GM21619 (cell line): ENCODE results near the gene C2CD4D.

Source experiments
- ATAC-seq: cut with Tn5 transposase; IDR thresholded peaks from one replicate; pipeline ENCODE4 v1.9.1; 2021; ENCODE audit not compliant: unreplicated experiment

C2CD4D gene

DNA sequence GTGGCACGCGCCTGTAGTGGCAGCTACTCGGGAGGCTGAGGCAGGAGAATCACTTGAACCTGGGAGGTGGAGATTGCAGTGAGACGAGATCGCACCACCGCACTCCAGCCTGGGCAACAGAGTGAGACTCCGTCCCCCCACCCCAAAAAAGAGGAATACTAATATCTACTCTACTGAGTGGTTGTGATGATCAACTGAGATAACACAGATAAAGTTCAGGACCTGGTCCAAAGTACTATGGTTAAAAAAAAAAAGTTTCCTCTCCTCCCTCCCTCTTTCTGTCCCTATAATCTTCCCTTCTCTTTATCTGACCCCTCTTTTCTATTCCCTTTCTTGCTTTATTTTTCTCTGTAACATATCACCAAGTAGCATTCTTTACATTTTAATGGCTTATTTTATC, 4.0 kb downstream of the C2CD4D start:
- ATAC-seq, result no peak

DNA sequence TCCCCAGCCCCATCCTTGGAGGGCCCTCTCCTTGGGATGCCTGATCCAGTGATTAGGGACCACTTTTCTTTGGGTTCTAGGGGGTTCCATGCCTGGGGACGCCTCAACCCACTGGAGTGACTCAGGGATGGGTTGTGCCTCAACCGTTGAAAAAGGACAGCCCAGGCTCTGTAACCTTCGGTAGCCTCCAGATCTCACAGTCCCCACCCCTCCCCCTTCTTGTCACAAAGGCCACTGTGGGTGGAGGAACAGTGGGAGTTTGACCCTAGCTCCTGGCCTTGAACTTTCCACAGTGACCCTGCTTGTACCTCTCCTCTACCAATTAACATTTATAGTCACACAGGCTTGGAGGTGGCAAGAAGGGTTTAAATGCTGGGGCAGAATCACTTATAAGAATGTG, 5.4 kb downstream of the C2CD4D start:
- ATAC-seq, result no peak

DNA sequence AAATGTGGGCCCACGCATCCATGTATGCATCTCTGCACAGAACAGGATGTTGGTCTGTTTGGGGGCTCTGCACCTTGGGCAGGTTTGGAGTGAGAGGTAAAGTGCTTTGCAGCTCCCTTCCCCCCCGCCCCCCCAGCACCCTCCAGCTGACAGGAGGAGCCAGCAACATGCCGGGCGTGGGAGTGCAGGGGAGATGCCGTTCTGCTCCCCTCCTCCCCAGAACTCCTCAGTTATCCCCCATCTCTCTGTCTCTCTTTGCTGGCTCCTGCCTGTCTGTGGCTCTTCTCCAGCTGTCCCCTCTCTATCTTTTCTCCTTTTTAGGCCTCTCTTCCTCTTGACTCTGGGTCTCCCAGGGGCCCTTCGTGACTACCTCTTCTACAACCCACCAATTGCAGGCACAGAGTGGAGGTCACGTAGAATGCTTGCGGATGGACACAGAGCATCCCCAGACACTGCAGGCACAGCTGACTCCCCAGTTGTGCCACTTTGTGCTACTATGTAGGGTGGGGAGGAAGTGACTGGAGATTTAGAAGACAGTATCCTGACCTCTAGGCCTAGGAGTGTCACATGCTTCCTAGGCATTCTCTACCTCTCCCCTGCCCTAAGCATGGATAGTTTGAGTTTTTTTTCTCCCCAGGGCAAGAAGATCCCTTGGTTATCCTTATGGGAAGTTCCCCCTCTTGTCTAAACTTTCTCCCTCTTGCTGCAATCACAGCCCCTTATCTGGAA, 6.3 kb downstream of the C2CD4D start:
- ATAC-seq, result no peak

DNA sequence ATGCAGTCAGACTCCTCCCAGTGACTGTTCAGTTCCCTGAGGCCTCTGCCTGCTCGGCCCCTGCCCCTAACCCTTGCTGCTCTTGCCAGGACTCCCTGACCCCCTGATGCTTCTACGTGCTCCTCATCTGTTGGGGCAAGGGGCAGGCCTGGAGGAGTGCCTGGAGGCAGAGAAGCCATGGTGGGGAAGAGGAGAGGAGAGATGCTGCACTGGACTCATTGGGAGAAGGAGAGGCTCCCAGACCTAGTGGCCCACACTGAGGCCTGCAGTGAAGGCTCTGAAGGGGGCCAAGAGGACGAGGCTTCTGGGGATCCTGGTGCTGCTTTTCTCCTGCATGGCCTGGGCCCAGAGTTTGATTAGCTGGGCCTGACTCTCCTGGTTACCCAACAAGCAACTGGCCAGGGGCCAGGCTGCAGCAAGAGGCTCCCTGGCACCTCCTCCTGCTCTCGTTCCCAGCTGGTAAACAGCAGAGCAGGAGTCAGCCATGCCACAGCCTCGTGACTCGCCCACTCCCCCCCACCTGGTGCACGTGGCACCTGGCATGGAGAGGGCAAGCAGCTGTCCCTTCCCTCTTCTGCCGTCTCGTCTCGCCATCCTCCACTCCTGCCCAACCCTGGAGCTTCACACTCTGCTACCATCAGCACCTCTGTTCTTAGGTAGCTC, 7.2 kb downstream of the C2CD4D start:
- ATAC-seq, result no peak

DNA sequence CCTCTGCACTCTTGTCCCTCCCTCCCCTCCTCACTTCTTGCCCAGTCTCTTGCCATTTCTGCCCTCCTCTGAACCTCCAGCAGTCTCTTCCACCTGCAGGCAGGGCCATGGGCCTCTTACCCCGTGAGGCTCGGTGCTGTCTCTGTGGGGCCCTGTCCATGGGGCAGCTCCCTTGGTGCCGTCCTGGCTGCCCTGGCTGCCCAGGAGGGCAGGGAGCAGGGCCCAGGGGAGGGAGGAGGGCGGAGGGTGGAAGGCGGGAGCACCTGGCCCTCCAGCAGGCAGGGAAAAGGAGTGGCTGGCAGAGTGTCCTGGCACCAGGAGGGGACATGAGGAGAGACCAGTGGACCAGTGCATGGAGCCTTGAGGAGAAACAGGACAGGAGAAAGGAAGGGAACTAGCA, 8.0 kb downstream of the C2CD4D start, which contains the start of gene RORC:
RORC (minus strand) TSS at position 198 of the 400 bp plus-strand sequence; CDS start at position 160, 38 bp downstream.
- no peak for ATAC-seq

DNA sequence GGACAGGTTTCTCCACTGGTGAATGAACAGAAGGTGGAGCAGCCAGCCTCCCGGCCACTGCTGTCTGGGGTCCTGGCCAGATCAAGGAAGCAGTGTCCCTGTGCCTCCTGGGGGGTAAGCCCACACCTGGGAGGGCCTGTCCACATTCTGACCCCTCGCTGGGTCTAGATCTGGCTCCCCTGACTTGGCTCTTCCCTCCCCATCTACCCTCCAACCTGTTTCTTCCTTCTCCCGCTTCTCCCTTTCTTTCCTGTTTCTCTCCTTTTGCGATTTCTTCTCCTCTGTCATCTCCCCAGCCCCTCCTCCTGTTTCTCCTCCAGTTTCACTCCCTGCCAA, 8.4 kb downstream of the C2CD4D start:
- no peak for ATAC-seq

DNA sequence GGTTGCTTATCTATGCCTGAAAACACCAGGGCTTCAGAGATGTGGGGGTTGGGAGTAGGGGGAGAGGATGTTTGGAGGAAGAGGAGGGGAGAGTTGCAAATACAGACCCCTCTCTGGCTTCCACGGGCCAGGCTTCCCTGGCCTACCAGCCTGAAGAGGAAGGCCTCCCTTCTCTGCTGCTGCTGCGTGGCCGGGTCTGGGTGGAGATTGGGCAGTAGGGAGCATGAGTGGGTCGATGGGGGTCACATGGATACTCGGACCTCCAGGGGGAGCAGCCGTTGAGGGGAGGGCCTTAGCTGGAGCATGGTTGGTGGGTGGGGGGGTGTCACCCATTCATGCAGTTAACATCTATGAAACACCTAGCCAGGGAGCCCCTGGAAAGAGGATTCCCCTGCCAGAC, 9.6 kb downstream of the C2CD4D start:
- no peak for ATAC-seq

DNA sequence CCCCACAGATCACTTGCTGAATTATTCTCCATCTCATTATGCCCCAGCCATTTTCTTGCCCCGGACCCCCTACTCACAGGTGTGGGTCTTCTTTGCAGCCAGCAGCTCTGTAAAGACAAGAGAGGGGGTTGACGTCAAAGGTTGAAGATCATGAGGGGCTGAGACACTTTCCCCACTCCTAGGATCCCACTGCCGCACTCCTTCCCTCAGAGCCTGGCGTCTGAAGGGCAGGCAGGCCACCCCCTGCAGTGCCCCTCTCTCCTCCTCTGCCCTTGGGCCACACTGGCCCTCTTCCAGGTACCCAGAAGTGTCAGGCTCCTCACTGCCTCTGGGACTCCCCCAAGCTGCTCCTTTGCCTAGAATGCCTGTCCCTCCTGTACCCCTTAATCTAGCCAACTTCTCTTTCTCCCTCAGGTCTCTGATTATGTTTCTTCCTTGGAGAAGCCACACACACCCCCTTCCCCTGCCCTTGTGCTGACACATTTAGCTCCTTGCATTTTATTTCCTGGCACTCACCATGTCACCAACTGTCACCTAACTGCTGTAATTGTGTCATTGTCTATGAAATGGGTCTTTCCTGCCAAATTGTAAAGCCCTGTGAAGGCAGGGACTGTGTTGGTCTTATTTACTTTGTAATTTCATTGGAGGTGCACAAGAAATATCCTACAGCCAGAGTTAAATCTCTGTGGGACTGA, 10.1 kb downstream of the C2CD4D start:
- ATAC-seq, result no peak

DNA sequence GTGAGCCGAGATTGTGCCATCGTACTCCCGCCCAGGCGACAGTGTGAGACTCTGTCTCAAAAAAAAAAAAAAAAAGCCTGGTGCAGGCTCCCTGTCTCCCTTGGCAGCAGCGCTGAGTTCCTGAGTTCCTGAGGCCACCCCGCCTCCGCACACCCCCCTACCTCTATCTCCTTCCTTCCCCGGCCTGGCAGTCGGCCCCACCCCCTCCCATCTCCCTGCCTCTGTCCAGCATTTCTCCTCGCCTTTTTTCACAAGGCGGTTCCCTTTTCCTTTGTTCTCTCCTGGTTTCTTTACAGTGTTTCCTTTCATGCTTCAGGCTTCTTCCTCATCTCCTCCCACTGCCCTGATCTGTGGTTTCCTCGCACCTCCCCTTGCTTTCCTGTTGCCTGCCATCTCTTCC, 10.7 kb downstream of the C2CD4D start:
- ATAC-seq, result no peak

DNA sequence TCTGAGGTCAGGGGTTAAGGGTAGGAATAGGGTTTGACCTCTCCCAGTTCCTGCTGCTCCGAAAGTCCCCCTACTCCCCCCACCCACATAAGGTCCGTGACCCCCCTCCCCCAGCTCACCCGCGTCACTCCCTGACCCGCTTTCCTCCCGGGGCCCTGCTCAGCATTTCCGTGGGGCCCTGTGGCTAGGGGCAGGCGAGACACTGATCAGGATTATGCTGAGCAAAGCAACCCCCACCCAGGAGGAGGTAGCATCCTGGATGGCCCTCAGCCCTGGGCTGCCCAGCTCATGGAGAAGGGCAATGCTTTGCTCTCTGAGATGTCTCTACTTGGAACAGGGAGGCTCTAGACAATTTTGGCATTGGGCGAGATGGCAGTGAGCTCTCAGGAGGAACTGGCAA, 11.8 kb downstream of the C2CD4D start:
- ATAC-seq, result no peak

DNA sequence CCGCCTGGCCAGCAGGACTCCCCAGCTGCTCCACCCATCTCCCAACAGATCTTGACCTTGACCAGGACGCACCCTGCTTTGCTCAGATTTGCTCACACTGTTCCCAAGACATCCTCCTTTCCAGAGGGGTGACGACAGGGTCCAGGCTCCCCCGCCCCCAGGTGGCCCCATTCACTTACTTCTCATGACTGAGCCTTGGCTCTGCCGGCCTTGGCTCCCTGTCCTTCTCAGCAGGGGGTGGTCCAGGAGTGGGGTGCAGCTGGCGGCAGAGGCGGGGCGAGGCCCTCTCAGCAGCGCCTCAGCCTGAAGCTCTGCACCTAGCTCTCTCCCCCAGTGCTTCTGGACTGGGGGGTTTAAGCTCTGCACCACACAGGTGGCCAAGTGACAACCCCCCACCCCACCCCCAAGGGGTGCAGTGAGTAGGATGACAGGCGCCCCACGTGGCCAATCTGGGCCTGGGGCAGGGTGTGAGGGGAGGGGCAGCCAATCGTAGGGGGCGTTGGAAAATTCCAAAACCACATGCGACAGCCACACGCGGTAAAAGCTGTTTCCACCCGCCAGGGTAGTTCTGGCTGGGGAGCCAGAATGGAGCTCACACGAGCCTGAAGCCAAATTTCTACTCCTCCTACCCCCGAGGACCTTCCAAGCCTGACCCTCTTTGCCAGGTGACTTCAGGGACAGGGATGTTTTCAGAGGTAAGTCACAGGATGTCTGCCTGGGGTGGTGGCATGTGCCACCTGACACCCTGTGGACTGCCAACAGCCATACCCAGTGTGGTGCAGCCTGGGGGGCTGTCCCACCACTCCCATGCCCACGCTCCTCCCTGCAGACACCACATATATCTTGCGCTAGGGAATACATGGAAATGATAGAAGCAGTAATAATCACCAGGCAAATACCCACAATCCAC, 13.6 kb downstream of the C2CD4D start:
- ATAC-seq, result no peak

DNA sequence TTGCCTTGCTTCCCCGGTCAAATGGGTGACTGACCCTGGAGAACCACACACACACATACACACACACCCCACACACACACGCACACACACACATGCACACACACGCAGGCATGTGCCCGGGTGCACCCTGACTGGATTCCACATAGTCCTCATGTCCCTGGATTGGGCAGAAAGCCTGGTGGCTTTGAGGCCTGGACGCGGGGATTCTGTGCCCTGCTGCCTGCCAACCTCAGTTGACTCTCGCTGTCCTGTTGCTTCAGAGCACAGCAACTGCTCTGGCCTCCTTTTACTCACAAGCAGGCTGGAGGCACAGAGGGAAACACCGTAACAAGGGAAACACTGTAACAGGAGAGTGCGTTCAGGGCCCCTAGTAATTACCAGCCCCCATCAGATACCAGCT, 14.4 kb downstream of the C2CD4D start:
- no peak for ATAC-seq

DNA sequence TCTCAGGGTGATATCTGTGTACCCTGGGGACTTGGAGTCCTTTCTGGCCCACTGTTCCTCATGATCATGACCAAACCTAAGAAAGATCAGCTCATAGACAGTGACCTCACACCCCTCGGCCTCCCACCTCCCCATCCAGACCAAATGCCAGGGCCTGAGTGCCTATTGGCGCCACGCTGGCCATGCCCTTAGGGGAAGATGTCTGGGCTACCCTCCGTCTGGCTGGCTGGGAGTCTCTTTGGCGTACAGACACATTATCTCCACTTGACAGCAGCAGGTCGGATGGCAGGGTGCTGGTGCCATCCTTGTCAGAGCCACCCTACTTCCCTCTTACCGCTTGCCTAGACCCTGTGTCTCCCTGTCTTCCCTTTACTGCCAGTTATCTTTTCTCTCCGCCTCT, 16.4 kb downstream of the C2CD4D start:
- ATAC-seq, result no peak

DNA sequence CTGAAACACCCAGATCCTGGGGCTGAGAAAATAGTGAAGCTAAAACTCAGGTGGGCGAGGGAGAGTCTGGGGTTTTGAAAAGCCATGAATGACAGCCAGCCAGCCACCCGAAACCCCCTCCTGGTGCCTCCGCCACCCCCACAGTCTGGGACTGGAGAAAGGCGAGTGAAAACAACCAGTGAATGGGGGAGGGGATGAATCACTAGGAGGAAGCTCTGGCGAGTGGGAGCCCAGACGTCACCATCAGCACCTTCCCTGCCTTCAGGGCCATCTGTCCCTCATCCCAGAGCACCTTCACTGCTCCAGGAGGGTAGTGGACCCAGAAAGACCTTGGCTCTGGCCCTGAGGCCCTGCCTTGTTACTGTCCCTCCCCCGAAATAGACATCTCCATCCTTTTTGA, 17.2 kb downstream of the C2CD4D start:
- no peak for ATAC-seq

DNA sequence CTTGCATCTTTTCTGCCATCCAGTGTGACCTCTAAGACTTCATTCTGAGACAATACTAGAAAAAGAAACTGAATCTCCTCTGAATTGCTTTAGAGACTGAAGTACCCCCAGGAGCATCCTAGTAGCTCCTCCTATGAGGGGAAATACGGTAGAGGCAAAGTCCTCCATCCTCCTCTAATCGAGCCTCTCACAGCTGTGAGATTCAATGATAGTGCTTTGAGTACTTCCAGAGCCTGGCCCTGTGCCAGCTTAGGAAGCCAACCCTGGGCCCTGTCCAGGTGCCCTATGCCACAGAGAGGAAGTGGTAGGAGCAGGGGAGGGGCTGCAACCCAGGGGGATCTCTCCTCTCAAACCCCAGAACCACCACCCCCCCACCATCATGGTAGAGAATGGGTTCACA, 18.7 kb downstream of the C2CD4D start:
- no peak for ATAC-seq

DNA sequence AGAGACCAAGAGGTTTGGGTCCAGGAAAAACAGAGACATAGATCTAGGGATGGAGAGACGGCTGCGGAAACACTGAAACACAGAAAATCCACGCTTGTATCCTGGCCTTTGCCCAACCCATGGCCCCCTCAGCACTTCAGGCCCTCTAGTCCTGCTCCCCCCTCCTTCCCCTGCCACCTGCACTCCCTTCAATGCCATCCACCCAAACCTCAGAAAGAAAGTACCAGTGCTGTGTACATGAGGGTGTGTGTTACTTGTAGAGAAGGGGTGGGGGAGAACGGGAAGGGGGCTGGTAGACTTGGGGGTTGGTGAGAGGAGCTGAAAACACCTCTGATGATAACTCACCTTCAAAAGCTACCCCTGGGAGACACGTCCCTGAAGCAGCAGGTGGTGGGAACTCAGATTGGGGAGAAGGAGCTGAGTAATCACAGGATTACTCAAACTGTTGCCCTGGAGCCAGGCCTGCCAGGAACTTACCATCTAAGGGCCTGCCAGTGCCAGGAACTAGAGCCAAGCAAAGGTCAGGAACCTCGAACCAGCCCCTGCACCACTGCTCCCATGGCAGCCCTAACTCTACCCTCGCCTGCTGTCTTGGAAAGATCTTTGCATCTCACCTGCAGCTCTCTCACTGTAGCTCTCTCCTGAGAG, 19.5 kb downstream of the C2CD4D start:
- ATAC-seq, result no peak

DNA sequence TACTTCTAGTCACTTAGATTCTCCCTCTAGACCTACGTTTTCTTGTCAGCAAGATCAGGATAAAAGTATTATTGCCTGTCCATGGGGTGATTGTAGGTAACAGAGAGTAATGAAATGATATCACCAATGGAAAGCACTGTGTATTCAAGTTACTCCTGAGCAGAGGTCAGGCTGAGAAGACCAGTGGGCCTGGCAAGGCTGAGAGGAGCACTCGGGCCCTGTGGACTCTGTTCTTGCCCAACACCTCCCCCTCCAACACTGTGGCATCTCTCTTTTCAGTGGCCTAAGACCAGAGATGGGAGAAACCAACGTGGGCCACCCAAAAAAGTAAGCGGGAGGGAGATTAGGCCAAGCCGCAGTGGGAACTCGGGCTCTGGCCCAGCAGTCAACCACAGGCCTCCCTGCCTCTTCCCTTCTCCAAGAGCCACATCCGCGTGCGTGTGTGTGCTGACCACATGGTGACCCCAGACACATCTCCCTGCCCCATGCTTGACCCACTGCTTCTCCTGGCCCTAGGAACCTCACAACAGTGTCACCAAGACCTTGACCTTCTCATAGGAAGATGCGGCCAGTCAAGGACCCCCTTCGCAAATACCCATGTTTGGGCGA, 20.3 kb downstream of the C2CD4D start:
- ATAC-seq, result no peak

DNA sequence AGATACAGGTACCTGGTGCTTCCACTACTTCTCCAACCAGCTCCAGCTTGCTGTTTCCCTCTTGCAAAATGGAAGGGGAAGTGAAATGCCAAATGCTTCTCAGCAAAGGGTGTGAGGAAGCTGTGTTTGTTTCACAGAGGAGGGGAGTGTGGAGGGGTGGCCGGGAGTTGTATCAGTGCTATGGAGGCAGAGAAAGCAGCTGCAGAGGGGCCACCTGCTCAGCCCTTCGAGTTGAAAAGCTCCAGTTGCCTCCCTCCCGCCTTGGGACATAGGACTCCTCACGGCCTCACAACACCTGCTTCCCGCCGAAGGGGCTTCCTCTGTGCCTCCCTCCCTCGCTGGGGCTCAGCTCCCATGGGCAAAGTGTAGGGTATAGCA, 22.3 kb downstream of the C2CD4D start:
- ATAC-seq, result no peak

DNA sequence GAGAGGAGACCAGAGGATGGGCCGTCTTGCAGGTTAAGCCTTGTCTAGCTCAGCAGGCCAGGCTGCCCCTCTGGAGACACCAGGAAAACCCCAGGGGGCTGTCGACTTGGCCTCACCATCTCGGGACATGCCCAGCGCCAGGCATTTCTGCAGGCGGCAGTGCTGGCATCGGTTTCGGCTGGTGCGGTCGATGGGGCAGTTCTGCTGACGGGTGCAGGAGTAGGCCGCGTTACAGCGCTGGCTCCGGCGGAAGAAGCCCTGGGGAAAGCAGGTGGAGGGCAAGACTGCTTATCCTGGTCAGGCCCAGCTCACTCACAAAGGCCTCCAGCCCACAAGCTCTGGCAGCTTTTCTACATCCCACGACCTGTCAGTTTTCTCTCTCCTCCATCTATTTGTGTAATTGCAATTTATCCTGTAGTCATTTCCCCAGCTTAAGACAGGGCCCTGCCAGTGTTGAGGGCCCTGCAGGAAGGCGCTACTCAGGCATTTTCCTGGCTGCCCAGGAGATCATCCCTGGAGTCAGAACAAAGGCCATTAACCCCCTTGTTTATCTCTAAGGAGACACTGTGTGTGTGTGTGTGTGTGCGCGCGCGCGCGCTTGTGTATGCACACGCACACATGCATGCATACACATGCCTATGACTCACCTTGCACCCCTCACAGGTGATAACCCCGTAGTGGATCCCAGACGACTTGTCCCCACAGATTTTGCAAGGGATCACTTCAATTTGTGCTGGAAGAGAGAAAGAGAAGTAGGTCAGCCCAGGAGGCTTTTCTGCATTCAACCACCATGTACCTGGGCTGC, 22.9 kb downstream of the C2CD4D start:
- ATAC-seq, result no peak
